Aorta (tissue), 5 donors: Measurements from ENCODE around the gene C1orf141. TPM values are rescaled to one million over a fixed set of nuclear protein-coding genes. Genes with fewer than 3 reads are reported as not detected.
A peak's percentile ranks its signal among the peaks of the same experiment; 100 is the strongest.

Source experiments
- ATAC-seq: fragments of 200-7000 bp; cut with Tn5 transposase; one replicate; pipeline ENCODE4 v1.9.1; 2022; ENCODE audit warnings: moderate library complexity; ENCODE audit not compliant: low FRiP score
- DNase-seq, 2 donors: peaks; one replicate each; pipeline ENCODE4 v3.0.0-alpha.2; 2020
- H3K27ac ChIP-seq, 2 donors: one replicate each; pipeline ENCODE4 v1.5.1; 2013; ENCODE audit warnings: low read length in 2 of 2, mild to moderate bottlenecking in 2 of 2, moderate library complexity in 2 of 2, control low read depth in 1 of 2, inconsistent platforms in 1 of 2, low read depth in 1 of 2
- H3K27me3 ChIP-seq, 2 donors: one replicate each; pipeline ENCODE4 v1.6.1; 2013; ENCODE audit warnings: control low read depth in 1 of 2, low read length in 1 of 2, mild to moderate bottlenecking in 1 of 2, moderate library complexity in 1 of 2; ENCODE audit not compliant: insufficient read depth in 2 of 2, control insufficient read depth in 1 of 2
- H3K36me3 ChIP-seq, 2 donors: one replicate each; pipeline ENCODE4 v1.6.1; 2013; ENCODE audit warnings: control low read depth in 1 of 2, low read length in 1 of 2, mild to moderate bottlenecking in 1 of 2; ENCODE audit not compliant: insufficient read depth in 2 of 2, control insufficient read depth in 1 of 2
- H3K4me1 ChIP-seq, 2 donors: one replicate each; pipeline ENCODE4 v1.6.1; 2013; ENCODE audit warnings: low read length in 2 of 2, control low read depth in 1 of 2, mild to moderate bottlenecking in 1 of 2, moderate library complexity in 1 of 2; ENCODE audit not compliant: insufficient read depth in 2 of 2, control insufficient read depth in 1 of 2
- H3K4me3 ChIP-seq, 2 donors: one replicate each; pipeline ENCODE4 v1.5.1; 2013; ENCODE audit warnings: low read length in 2 of 2, control low read depth in 1 of 2, mild to moderate bottlenecking in 1 of 2
- H3K9me3 ChIP-seq: one replicate; pipeline ENCODE4 v1.6.1; 2013; ENCODE audit warnings: mild to moderate bottlenecking, low read length; ENCODE audit not compliant: control insufficient read depth
- WGBS, 2 donors: extraction: QIAGEN DNeasy Blood & Tissue Kit; methylation state at CpG; one replicate each; pipeline ENCODE4 v1.1.7; 2013; 5-methylcytosine and 5-hydroxymethylcytosine counted together
- intact Hi-C, 2 donors: fragments of 100-400 bp; cut with DNase I; formaldehyde crosslinking; loops; one replicate each; pipeline versions ENCODE4 v1.14.2 to v1.15.0; 2022
- long read RNA-seq, 2 donors: library from polyadenylated mRNA; unstranded; transcript quantifications; one replicate each; pipeline ENCODE4 v2.0.0, GENCODE V29; 2020 to 2021
- polyA plus RNA-seq, 2 donors: library from polyadenylated mRNA; stranded (reverse); fragments of 200-250 nt; gene quantifications; one replicate each; pipeline ENCODE4 v1.2.3, GENCODE V29; 2013
- total RNA-seq, 2 donors: library from RNA; stranded (reverse); fragmentation: NEBNext Ultra II Directional; extraction: Animal tissue kit (Norgen Biotek cat#: 25700); gene quantifications; one replicate each; pipeline ENCODE4 v1.2.1, GENCODE V29; 2021
- donor health status: healthy with polysubstance abuse.
- donor health status: Bipolar disorder and iron deficiency.
- donor health status: DM: no; HTN: no; CAD: no.
- donor health status: DM: no; HTN: no; CAD: no.
- donor health status: DM: yes; HTN: yes; CAD: no.

C1orf141 gene
- total RNA-seq (not detected), polyA plus RNA-seq (under 1 TPM in 1 of 2 donors, not detected in 1; 0.13 TPM)
- long read RNA-seq, donor 1: 0 reads
- long read RNA-seq, donor 2: 0 reads

DNA sequence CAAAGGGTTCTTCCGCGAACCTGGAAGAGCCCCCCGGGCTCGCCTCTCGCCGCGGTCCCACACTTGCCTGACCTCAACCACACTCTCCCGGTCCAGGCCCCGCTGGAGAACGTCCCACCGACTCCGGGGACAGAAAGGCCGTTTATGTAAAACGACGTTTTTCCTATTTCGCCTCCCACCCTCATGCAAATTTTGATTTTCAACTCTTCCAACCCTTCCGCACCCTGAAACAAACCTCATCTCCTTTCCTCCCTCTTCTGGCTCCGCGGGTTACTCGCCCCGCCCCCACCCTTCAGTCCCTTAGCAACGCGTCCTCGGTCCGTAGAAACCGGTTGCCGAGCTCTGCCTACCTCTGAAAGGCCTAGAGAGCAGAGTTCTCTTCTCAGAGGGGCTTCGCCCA, at the start of gene C1orf141:
Gene C1orf141, minus strand, starts transcription at position 276 of the 400 bp plus-strand sequence. CDS start 7,730 bp downstream, outside the sequence.
- peak within 1 kb of the TSS; percentile 4 to 18 for H3K4me3 ChIP-seq
- no peak for ATAC-seq
- intact Hi-C loops: no loop called here
- no peaks in the 10 kb centered on the region for H3K9me3 ChIP-seq
- no peaks in the 10 kb centered on the region for H3K36me3 ChIP-seq
- no peaks in the 10 kb centered on the region for H3K27me3 ChIP-seq
- DNase-seq: peak in 1 of 2 donors; percentile 54
- WGBS, 2 donors: 11 to 17% methylated on average over 27 to 28 of the region's 28 CpGs
- H3K27ac ChIP-seq: no peak within 1 kb of the TSS
- H3K4me1 ChIP-seq: no peaks in the 10 kb centered on the region

DNA sequence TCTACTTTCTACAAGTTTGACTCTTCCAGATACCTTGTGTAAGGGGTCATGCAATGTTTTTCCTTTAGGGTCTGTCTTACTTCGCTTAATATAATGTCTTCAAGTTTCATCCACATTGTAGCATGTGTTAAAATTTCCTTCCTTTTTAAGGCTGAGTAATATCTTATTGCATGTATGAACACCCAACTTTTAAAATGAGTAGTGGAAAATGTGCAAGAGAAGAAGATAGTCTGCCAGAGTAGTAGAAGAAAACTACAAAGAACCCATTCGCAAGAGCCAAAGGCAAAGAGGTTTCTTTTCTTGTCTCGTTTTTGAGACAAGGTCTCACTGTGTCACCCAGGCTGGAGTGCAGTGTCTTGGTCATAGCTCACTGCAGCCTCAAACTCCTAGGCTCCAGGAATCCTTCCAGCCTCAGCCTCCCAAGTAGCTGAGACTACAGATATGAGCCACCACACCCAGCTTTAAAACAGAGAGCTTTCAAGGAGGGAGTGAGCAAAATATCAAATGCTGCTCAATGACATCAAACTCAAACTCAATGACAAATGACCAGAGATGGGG, 40.8 kb upstream of the C1orf141 start:
- no peaks in the 10 kb centered on the region for H3K9me3 ChIP-seq
- H3K36me3 ChIP-seq: no peaks in the 10 kb centered on the region
- ATAC-seq (no peak), DNase-seq (no peak)
- H3K4me1 ChIP-seq: no peaks in the 10 kb centered on the region
- no peak overlapping the region for H3K4me3 ChIP-seq
- no peaks in the 10 kb centered on the region for H3K27me3 ChIP-seq
- intact Hi-C loops: no loop called here
- H3K27ac ChIP-seq: no peak overlapping the region
- WGBS, 2 donors: 80 to 91% methylated on average over 3 of the region's 3 CpGs

DNA sequence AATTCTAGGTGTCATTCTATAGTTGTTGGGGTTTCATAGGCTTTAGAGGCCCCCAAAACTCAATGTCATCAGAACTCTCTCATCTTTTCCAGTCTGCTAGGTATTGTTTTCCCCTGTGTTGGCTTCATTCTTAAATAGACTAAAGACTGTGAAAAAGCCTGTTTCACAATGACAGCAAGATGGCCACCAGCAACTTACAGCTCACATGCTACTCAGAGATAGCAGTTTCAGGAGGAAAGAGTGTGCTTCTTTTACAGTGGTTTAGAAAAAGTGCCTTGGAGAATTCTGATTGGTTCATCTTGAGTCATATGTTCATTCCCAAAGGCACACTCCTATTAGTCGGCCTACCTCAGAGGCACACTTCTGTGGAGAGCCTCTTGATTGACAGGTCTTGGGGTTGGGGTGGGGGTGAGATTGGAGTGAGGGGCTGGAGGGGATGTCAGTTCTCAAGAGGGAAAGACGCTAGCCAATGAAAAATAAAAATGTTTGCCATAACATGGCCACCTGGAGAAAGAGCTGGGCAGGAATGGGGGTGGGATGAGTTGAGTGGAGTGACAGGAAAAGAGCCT, 40.0 kb upstream of the C1orf141 start:
- WGBS, 2 donors: 78 to 83% methylated on average over 2 of the region's 2 CpGs
- no peaks in the 10 kb centered on the region for H3K9me3 ChIP-seq
- no peaks in the 10 kb centered on the region for H3K36me3 ChIP-seq
- ATAC-seq: peak; percentile 22
- H3K4me3 ChIP-seq: no peak overlapping the region
- H3K4me1 ChIP-seq: no peaks in the 10 kb centered on the region
- no peak overlapping the region for H3K27ac ChIP-seq
- H3K27me3 ChIP-seq: no peaks in the 10 kb centered on the region
- DNase-seq: no peak
- intact Hi-C loops: no loop called here

DNA sequence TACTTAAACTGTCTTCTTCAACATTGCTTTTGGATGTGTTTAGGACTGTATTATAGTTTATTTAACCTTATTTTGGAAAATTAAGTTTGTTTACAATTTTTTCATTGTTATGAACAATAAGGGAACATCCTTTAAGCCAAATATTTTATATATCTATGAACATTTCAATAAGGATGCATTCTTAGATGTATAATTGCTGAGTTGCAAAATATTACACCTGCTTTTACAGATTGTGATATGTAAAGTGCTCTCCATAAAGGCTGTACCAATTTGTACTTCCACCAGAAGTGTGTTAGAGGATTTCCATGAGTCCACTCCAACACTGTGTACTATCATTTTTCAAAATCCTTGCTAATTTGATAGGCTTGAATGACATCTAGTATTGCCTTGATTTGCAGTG, 39.2 kb upstream of the C1orf141 start:
- Histone ChIP-seq H3K27me3 (no peaks in the 10 kb centered on the region), H3K9me3 (no peaks in the 10 kb centered on the region), H3K4me1 (no peaks in the 10 kb centered on the region), H3K27ac (no peak overlapping the region), H3K4me3 (no peak overlapping the region), H3K36me3 (no peaks in the 10 kb centered on the region)
- ATAC-seq (no peak), DNase-seq (no peak)
- intact Hi-C loops: no loop called here

DNA sequence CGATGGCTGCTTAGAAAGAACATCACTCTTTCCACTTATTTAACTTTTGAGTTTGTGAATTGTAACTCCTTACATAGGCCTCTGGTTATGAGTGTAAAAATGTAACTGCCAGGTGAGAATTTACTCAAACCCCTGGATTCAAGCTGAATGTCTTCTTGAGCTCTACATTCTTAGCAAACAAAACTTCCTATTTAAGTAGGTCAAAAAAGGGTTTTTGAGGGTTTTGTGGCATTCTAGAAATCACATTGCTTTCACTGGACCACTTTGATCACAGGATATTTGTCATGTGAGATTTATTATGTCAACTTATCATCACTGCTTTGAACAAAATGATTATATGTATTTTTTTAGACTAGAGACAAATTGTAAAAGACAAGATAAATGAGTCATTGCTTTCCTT, 37.2 kb upstream of the C1orf141 start:
- intact Hi-C loops: no loop called here
- ATAC-seq (no peak), DNase-seq (no peak)
- H3K27ac ChIP-seq: no peak overlapping the region
- no peaks in the 10 kb centered on the region for H3K36me3 ChIP-seq
- WGBS, 2 donors: 39 to 55% methylated on average over 1 of the region's 1 CpG
- no peaks in the 10 kb centered on the region for H3K9me3 ChIP-seq
- no peaks in the 10 kb centered on the region for H3K4me1 ChIP-seq
- H3K4me3 ChIP-seq: no peak overlapping the region
- no peaks in the 10 kb centered on the region for H3K27me3 ChIP-seq

DNA sequence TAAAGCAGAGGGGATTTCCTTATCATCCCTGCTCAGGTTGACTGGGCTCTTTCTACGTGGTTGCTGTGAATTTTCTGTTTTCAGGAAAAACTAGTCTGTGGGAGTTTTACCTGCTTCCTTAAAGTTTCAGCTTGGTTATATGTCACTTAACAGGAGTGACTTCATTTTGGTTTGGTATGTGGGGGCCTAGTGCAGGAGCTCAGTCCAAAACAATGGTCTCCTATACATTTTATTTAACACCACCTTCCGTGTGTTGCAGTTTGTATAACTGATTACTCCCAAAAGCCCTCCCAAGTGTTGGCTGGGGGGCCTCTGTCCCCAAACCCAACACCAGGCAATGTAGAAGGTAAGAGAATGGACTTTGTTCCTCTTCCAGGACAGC, 36.8 kb upstream of the C1orf141 start:
- WGBS, 2 donors: 81 to 86% methylated on average over 2 of the region's 2 CpGs
- H3K9me3 ChIP-seq: no peaks in the 10 kb centered on the region
- DNase-seq: no peak
- no peaks in the 10 kb centered on the region for H3K36me3 ChIP-seq
- no peaks in the 10 kb centered on the region for H3K4me1 ChIP-seq
- intact Hi-C loops: no loop called here
- no peak overlapping the region for H3K27ac ChIP-seq
- H3K4me3 ChIP-seq: no peak overlapping the region
- ATAC-seq: no peak
- H3K27me3 ChIP-seq: no peaks in the 10 kb centered on the region

DNA sequence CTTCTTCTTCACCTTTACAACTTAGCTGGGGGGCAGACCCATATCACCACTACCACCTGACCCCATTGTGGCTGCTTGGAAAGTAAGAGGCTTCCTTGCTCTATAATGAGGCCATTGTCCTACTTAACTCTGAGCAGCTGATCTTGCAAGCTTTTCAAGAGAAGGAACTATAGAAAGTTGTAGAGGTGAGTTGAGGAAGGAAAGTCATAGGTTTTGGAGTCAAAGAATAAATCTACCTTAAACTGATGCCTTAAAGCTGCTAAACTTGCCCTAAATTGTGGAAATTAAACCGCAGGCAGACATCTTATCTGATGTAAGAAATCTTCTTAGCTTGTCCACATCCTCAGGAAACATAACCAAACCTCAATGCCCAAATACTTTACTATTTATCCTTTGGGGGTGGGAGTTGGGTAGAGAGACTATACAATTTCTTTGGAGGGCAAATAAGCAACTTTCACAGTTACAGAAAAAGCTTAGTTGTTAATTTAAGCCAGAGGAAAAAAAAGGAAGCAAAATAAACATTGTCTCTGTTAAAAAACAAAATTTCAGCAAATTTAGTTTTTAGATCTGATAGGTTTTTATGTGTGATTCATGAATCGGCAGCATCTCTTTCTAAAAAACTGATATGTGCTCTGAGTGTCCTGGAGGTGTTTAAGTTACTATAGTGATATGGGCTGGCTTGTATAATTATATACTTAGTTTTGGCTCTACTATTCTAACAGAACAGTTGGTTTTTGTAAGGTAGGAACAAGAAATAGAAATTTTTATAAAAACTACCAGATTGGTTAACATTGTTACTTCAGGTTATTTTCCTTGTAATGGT, 36.2 kb upstream of the C1orf141 start:
- Histone ChIP-seq H3K27ac (no peak overlapping the region), H3K4me3 (no peak overlapping the region), H3K36me3 (no peaks in the 10 kb centered on the region), H3K27me3 (no peaks in the 10 kb centered on the region), H3K4me1 (no peaks in the 10 kb centered on the region), H3K9me3 (no peaks in the 10 kb centered on the region)
- ATAC-seq: no peak
- WGBS, 2 donors: 84 to 85% methylated on average over 2 of the region's 2 CpGs
- intact Hi-C loops: no loop called here
- no peak for DNase-seq

DNA sequence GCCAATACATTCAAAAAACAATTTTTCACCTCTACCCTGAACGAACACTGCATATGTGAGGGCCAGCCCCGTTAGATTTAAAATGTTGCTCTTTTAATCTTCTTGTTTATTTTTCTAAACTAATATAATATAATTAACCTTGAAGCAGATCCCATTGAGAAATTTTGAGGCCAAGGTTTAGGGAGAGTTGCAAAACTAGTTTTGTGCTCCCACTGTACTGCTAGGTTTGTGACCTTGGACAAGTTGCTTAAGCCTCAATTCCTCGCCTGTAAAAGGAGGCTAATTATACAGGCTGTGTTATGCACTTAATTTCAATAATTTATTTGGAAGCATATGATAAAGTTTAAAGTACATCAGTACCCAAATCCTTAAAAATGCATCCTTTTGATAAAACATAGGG, 35.2 kb upstream of the C1orf141 start:
- Histone ChIP-seq H3K9me3 (no peaks in the 10 kb centered on the region), H3K27ac (no peak overlapping the region), H3K27me3 (no peaks in the 10 kb centered on the region), H3K4me1 (no peaks in the 10 kb centered on the region), H3K36me3 (no peaks in the 10 kb centered on the region), H3K4me3 (no peak overlapping the region)
- no peak for DNase-seq
- 90 to 93% methylated on average over 3 of the region's 3 CpGs for WGBS, 2 donors
- no peak for ATAC-seq
- intact Hi-C loops: no loop called here

DNA sequence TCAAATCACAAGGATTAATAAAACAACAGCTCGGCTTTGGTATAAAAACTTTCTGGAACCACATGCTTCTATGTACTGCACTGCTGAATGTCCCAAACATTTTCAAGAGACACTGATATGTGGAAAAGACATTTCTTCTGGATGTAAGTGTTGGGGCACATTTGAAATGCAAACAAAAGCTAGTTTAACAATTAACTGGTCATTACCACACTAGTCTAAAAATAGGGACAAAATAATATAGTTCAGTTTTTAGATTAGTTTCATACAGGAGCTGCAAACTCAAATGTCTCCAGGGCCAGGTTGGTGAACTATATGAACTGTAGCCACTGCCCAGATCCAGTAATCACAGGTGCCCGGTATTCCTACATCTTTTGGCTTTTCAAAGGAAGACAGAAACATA, 34.7 kb upstream of the C1orf141 start:
- Histone ChIP-seq H3K9me3 (no peaks in the 10 kb centered on the region), H3K27ac (no peak overlapping the region), H3K4me1 (no peaks in the 10 kb centered on the region), H3K27me3 (no peaks in the 10 kb centered on the region), H3K36me3 (no peaks in the 10 kb centered on the region), H3K4me3 (no peak overlapping the region)
- 79 to 81% methylated on average over 2 of the region's 2 CpGs for WGBS, 2 donors
- ATAC-seq: no peak
- intact Hi-C loops: no loop called here
- DNase-seq: no peak
